DMS153 treated with DMSO at 0.1 percent for 48 hours (cell line): Measurements from ENCODE around the gene MRM2.
A peak's percentile ranks its signal among the peaks of the same experiment; 100 is the strongest.

Source experiments
- DNase-seq: peaks from one replicate; lab custom pipeline; 2025; ENCODE audit not compliant: unreplicated experiment; lab: John Stamatoyannopoulos, UW

MRM2 gene

DNA sequence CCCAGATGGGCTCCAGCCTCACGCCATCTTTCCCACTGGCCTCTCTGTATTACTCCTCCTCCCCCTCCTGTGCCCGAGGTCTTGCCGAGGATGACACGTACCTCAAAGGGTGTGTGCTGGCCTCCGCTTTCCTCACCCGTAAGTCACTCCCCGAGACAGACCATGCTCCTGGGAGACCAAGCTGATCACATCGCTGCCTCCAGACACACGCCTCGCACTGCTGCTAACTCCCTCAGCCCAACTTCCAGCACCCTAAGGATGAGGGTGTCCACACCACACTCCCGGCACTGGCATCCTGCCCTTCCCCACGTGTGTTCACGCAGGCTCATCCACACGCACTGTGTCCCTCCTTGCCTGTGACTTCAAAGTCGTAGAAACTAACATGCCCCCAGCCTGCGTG is 33.3 kb downstream of the MRM2 start:
- DNase-seq, result no peak

DNA sequence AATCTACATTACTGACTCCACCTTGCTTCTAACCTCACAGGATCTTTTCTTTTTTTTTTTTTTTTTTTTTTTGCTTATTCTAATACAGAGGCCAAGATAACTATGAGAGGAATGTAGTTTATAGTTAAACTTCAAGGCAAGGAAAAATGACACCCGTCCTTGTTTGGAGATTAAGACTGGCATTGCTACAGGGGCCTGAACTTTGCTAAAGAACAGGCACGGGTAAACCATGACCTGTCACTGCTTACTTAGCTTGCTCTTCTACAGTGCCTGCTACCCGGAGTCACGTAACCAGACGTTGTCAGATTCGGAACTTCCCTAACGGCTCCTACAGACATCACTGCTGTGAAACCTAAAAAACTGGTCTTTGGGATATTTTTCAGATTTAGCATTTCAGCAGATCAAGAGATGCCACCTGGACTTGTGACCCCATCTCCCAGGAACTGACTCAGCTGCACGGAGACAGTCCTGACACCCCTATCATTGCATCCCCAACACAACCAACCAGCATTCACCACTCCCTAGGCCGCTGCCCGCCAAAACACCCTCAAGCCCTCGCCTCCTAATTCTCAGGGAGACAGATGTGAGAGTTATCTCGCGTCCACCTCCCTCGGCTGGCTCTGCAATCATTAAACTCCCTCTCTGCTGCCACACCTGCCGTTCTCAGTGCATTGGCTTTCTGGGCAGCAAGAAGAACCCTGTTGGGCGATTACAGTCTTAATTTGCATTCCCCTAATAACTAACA is 36.8 kb downstream of the MRM2 start:
- no peak for DNase-seq

DNA sequence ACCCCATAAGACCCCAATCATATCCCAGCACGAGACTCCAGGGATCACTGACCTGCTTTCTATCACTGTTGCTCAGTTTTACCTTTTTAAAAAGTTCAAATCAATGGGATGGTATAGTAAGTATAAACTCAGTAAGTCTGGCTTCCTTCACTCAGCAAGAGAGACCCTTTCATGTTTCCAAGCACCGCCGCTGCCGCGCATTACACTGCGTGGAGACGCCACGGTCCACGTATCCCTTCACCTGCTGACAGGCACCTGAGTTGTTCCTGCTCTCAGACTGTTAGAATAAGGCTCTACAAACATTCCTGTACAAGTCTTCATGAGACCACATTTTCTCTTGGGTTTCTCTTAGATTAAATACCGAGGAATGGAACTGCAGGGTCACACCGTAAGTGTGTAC is 37.6 kb downstream of the MRM2 start:
- DNase-seq, result no peak

DNA sequence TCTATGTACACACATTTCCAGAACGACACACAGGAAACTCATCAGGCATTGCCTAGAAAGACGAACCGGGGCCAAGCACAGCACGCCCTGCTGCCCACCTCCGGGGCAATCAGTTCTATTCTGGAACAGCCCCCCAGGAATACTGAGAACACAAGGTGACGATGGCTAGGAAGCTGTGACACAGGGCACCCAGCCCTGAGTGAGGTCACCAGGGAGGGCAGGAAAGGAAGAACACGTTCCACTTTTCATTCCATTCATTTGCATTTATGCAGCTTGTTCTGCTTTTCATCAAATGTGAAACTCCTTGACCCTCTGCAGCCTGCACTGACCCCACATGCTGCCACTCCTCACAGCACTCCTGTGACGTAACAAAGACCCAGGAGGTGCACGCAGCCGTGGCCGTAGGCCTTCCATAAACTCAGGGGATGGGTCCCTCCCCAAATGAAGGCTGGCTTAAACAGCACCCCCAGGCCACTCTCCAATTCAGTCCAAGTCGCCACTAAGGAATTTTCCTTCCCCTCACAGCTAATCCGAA is 38.2 kb downstream of the MRM2 start:
- no peak for DNase-seq

DNA sequence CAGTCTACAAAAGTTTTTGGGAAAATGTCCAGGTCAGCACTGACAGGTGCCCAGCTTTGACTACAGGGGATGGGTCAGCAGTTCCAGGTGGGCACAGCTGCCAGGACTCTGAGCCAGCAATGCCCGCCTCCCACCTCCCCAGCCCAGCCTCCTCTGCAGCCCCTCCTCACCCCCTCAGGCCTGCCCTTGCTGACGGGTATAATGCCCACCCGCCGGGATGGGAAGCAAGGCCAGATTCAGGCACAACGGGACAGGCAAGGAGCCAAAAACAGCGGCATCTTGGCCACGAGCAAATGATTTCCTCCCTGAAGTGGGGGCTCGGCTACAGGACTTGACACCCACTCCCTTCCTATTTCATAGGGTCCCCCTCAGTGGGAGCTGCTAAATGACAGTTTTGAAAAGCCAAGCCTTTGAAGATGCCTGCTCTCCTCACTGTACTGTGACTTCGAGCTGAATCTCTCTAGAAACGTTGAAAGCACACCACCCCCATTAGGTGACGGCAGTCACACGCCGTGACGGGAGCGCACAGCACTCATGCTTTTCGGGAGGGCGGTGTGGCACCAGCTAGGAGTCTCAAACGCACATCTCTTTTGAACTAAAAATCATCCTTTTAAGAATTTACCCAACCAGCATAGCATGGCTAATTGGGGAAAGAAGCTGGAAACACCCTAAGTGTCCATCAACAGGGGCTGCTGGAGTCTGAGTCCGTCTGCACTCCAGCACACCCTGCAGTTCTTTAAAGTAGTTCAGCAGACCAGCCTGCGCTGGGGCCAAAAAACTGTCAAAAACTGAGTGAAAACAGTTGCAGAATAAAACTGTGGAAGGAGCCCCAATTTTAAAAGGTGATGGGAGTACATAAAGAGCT is 38.9 kb downstream of the MRM2 start:
- no peak for DNase-seq

DNA sequence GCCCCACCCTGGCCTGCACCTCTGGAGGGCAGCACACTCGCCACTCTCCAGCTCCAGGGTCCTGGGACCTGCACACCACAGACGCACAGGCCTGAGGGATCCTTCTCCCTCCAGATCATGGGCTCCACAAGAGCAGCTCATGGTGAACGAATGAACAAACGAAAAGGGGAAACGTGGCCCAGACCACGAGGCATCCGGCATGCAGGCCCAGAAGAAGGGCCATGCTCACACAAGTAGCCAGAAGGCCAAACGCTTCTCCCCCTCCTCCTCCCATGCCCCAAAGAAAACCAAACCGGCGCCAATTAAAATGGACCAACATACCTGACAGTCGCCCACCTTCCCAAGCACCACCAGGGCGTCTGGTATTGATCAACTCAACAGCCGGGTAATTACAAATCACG is 39.6 kb downstream of the MRM2 start:
- DNase-seq, result no peak

DNA sequence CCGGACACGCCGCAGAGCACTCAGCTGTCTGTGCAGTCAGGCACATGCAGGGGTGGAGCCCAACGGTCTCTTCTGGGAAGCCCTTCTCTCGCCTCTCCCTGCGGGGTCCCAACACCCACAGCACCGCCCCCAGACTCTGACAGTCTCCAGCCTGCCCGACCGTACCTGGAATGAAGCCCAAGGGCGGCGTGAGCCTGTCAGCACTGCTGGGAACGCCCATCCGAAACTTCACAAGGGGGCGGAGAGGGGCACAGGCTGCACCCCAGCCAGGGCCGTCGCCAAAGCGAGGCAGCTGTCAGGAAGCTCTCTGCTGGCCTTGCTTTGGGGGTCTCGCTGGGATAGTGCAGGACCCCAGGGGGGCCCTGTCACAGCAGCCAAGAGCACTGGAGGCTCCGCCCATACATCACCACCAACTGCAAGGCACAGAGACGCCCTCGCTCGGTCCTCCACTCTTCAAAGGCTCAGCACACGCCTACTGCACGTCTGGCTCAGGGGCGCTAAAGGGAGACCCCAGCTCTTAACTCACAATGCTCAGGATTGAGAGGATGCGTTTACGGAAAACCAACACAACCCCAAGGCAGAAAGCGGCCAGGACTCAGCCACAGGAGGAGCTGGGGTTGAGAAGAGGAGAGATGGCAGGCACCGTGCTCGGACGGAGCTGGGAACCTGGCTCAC is 40.2 kb downstream of the MRM2 start:
- no peak for DNase-seq

DNA sequence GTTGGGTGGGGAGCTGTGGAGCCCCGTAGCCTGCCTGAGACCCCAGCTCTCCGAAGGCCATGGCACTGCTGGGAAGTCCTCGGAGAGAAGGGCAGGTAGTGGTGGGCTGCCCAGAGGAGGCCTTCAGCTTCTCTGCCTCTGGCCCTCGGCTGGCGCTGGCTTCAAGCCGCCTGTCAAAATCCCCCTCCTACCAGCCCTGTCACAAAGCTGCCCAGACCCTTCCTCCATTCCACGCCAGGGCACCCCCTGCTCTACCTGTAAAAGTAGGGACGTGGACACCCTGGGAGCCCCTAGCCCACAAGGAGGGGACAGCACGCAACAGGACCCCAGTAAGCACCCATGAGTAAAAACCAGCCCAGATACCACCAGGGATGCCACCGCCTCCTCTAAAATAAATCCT is 40.9 kb downstream of the MRM2 start:
- DNase-seq, result no peak

DNA sequence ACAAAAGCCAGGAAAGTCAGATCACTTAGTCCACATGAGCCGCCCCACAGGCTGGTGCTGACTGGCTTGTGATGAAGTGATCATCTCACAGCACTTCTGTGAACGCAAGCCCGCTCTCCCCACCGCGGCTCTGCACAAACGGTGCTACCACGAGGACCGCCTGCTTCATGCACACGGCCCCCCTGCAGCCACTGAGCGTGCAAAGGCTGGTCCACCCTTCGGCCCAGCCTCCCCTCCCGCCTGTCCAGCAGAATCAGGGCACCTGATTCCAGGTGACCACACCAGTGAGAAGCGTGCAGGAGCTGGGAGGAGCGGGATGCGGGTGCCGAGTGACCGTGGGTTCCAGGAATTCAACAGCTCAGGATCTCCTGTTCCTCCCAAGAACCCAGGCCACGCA is 41.4 kb downstream of the MRM2 start:
- no peak for DNase-seq

DNA sequence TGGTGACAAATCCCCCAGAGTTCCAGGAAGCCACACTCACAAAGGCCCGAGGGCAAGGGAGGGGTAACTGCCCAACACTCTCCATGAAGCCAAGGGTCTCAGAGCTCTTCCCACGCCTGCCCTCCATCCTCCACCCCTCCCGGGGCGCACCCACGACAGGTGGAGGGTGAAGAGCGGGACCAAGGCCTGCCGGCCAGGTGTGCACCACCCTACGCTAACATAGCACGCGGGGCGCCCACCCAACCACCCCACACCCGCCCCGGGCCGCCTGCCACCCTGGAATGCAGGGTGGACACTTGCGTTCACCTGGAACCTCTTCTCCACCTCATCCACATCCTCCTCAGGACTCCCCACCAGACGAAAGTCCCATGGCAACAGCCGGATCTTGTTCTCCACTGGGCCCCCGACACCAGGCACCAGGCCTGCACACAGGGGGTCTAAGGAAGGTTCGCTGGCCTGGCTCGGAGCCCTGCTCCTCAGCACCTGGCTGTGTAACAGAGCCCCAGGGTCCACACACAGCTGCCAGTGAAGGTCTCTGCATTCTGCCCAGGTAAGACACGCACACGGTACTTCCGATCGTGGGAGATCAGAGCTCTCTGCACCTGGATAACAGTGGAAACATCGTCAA is 41.9 kb downstream of the MRM2 start:
- no peak for DNase-seq

DNA sequence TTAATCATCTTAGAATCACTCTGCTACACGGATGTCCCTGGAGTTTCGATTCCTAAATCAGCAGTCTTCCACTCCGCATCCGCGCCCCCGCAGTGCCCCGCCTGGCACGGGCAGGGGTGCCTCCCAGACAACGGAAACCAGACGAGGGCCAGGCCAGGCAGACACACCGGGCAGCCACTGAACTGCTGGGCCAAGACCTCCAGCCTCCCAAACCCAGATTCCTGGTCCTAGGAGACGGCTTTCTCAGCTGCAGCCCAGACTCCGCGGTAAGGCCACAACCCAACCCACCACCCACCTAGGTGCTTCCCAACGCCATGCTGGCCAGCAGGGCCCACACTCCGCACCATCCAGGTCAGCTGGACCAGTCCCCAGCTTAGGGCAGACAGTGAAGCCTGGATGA is 42.5 kb downstream of the MRM2 start:
- DNase-seq, result no peak

DNA sequence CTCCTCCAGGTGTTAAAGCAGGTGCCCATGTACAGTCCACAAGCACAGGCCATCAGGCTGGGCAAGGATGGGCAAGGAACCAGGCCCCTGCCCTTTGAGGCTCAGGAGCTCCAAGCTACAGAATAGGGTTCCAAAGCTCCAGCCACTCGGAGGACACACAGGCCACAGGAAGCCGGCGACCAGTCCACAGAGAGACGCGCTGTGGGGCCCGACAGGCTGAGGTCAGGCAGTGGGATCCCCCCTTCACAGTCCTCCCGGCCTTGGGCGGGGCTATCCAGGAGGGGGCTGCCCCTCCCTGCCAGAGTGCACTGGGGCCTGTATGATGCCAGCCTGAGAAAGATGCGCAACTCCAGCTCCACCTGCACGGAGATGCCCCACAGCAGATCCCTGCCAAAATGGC is 43.2 kb downstream of the MRM2 start:
- no peak for DNase-seq

DNA sequence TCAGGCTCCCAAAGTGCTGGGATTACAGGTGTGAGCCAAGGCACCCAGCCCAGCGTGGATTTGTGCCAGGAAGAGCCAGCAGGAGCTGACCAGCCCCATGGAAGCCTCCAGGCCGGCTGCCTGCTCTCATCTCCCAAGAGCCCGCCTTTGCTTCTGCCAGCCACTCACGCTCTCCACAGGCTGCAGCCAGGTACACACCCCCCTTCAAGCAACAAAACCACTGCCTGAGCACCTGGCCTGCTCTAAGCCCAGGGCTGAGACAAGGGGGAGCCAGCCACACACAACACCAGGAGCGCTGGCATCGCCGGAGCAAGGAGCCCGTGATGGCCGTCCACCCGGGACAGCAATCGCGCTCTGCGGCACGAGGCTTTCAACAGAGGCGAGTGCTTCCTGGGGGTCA is 43.8 kb downstream of the MRM2 start:
- peak; percentile 94 for DNase-seq

DNA sequence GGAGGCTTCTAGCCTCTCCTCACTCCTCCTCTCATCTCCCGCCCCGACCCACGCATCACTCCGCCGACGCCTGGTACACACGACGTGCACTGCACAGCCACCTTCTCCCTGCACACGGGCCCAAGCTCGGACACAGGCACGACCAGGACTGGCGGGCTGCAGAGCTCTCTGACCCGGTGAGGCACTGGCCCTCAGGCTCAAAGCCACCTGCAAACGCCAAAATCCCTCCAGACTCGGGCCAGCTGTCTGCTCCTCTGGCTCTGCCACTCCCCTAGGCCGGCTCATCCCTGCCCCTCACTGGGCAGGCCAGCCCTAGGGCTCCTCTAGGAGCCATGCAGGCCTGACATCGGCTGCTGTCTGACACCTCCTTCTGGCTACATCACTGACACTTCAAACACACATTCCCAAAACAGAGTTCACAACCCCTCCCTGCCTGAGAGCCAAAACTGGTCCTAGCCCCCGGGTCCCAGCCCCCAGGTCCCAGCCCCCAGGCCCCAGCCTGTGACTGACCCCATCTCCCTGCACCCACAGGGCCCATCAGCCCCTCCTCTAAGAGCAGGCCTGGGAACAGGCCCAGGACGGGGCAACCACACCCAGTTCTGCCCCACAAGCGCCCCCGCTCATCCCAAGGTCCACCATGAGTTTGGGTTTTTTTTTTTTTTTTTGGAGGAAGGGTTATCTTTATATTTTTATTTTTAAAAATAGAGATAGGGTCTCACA is 44.4 kb downstream of the MRM2 start:
- no peak for DNase-seq

DNA sequence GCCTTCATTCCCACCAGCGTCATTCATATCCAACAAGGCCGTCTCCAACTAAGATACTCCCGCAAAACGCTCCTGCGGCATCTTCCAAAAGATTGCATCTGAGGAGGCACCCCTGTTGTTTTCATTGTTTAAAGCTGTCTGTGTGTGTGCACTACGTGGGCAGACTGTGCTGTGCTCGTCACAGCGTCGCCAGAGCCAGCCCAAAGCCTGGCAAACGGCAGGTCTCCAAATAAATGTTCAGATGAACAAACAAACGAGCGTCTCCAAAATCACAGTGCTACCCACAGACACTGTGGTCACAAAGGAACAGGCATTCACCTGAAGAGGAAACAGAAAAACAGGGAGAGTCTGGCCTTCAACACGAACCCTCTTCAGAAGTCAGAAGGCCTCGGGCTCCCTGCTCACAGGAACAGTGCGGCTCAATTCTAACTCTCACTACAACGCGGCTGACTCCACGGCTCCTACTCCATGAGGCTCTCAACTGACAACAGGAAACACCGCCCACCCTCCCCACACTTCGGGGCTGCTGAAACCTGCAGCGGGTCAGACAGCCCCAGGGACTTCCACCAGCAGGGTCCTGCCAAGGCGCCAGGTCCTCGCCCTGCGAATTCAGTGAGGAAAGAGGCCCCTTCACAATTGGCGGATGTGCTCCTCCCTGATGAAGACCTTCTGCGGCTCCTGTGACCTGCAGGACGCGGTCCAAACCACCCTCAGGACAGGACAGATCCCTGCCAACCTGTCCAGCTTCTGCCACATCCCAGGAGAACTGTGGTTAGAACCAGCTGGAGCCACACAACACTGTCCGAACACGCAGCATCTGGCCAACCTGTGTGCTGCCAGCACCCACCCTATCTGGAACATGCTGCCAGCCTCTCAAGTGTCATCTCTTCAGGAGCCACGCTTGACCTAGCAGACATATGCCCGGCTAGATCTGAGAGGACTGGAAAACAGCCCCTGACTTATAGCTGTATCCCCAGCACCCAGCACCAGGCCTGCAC is 45.3 kb downstream of the MRM2 start:
- peak; percentile 70 for DNase-seq

DNA sequence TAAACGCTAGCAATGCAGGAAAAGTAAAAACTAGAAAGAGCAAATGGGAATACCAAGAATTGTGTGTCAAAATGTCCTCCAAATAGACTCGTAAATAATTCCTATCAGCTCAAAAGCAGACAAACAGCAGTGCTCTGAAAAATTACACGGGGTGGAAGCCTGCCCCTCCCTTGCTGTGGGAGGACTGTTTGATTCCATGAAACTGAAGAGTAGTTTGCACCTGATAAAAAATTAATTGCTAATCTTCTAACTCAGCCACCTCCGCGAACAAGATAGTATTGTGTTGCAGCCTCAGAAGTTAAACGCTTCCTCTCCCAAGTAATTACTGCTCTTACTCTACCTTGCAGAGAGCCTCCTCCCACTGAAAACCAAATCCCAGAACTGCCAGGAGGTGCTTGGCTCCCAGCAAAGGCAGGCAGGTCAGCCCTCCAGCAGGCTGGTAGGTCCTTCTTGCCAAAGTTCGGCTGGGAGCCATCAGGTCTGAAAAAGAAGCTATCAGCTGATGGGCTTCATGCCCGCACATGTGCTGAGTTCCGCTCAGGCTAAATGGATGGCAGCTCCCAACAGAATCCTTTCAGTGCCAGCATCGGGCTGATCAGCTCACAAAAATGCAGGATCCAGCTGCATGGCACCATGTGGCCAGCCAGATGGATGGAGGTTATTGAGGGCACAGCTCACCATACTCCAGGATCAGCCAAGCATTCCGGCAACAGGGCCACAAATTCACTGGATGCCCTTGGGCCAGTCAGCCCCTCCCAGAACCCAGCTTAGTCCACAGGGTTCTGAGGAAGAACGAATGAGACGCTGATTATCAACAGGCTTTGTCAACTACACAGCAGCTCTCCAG is 46.4 kb downstream of the MRM2 start:
- DNase-seq, result no peak

DNA sequence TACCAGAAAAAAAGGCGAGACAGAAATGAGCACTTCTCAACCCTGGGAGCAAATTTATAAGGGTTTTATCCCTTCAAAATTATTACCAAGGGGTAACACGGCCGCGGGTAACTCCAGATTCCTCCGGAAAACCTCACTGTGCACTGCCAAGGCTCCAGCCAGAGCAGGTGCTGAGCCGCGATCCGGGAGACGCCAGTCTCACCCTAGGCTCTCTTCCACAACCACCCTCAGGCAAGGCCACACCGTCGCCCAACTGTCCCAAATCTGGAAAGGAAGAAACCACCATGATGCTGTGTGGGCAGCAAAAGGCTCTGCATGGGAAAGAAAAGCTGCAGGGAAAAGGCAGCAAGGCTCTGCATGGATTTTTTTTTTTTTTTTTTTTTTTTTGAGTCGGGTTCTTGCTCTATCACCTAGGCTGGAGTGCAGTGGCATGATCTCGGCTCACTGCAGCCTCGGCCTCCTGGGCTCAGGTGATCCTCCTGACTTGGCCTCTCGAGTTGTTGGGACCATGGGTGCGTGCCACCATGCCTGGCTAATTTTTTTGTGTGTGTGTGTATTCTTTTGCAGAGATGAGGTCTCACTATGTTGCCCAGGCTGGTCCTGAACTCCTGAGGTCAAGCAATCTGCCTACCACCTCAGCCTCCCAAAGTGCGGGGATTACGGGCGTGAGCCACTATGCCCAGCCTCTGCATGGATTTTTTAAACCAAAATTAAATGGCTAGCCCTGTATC is 48.3 kb downstream of the MRM2 start:
- no peak for DNase-seq
